ENCODE data around the gene SEMA3F. TPM values are rescaled to one million over a fixed set of nuclear protein-coding genes. Genes with fewer than 3 reads are reported as not detected.
"Not testable (repeated sequence)": the region's sequence is repeated elsewhere in the genome, so short reads cannot be mapped to it uniquely, and the experiment has no call there.

SEMA3F gene
- total and polyA plus RNA-seq, 3 experiments from 2014 or later = not detected

DNA sequence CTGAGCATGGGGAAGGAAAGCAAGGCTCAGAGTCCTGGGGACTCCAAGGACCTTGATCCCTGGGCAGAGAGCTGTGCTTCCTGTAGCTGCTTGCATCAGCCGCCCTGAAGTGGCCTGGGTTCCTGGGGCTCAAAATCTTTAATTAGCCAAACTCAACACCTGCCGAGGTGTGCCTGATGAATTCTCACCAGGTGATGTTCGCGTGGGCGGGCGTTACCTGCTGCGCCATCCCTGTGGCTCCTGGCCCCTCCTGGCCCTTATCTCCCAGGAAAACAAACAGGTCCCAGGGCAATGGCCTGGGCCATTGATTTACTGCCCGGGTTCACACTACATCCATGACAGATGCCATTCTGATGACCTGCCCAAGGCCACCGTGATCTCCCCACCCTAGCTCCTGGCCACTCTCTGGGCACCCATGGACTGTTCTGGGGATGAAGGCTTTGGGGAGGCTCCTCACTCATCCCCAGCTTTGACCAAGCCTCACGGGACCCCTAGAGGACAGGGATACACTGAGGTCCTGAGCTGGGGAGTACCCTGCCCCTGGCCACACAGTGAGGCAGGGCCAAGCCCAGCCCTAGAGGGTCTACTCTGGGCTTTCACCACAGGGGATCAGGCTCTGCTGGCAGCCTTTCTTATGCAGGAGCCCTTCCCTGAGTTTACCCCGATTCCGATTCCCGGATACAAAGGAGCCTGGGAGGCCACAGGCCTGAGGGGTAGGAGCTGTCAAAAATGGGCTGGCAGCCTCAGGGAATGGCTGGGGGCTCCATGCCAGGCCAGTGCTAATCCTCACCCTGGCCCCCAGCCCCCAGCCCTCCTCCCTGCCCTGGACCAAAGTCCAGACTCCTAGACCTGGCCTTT is 55.6 kb downstream of the SEMA3F start:
- ChIA-PET POLR2A (no interaction called here), CTCF (interaction anchor here (1.1 to 2.9 kb wide), 4 partner anchors 9 to 17 kb away, joined by 3 to 16 read pairs (median 8); no protein-coding TSS in a partner anchor)
- H3K9me3 ChIP-seq (ENCODE audit: low read length) = no peaks in the 10 kb centered on the region
- Mint-ChIP-seq H3K27ac (peak overlapping the region in 1 of 8 donors; percentile 29), H3K36me3 (no peaks in the 10 kb centered on the region), H3K9me3 (no peaks in the 10 kb centered on the region), H3K4me1 (peaks cover 0 to 1% (median 0%) of the 10 kb centered on the region in 3 donors), H3K4me3 (no peak overlapping the region), H3K27me3 (peaks cover 5 to 8% of the 10 kb centered on the region in 2 donors)
- H3K36me3 ChIP-seq (ENCODE audit: insufficient read depth, low read length) = no peaks in the 10 kb centered on the region
- H3K4me1 ChIP-seq (ENCODE audit: insufficient read depth, low read length) = no peaks in the 10 kb centered on the region
- peaks cover 2% of the 10 kb centered on the region for H3K27me3 ChIP-seq (ENCODE audit: insufficient read depth, low read length, poor library complexity, severe bottlenecking)
- H3K27ac ChIP-seq (ENCODE audit: low read depth, low read length) = no peak overlapping the region
- no peak for DNase-seq
- H3K4me3 ChIP-seq (ENCODE audit: low read length) = no peak overlapping the region

DNA sequence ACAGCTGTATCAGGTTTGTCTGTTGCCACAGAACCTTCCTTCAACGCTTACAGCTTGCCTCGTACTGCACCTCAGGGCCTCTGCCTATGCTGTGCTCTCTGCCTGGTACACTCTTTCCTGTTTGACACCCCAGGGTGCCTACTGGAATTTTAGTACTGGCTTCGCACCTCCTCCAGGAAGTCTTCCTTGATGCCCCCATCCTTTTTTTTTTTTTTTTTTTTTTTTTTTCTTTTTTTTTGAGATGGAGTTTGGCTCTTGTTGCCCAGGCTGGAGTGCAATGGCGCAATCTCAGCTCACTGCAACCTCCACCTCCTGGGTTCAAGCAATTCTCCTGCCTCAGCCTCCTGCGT is 56.2 kb downstream of the SEMA3F start:
- H3K4me1 ChIP-seq (ENCODE audit: insufficient read depth, low read length); H3K27ac ChIP-seq (ENCODE audit: low read depth, low read length); POLR2A ChIA-PET; DNase-seq; H3K4me3 ChIP-seq (ENCODE audit: low read length); H3K27ac Mint-ChIP-seq; H3K36me3 ChIP-seq (ENCODE audit: insufficient read depth, low read length); H3K4me1 Mint-ChIP-seq; H3K9me3 Mint-ChIP-seq; H3K9me3 ChIP-seq (ENCODE audit: low read length); H3K27me3 Mint-ChIP-seq; H3K27me3 ChIP-seq (ENCODE audit: insufficient read depth, low read length, poor library complexity, severe bottlenecking); H3K36me3 Mint-ChIP-seq; H3K4me3 Mint-ChIP-seq: not testable (repeated sequence)
- CTCF ChIA-PET = interaction anchor here (0.9 to 6.8 kb wide), 5 partner anchors 12 to 49 kb away, joined by 3 to 37 read pairs (median 12); no protein-coding TSS in a partner anchor

DNA sequence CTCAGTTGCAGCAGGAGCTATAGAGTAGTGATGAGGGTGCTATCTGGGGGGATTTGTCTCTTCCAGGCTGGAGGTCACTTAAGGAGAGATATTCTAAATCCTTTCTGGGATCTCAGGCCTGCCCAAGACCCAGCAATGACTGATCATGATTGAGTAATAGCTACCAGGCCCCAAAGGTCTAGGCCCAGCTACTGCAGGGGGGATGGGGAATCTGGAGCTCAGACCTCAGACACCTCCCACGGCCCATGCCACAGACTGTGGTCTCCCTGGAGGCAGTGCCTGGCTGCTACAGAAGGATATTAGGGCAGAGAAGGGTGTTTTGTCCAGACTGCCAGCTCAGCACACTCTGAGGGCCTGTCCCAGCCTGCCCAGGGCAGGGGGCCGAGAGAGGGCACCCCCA is 56.8 kb downstream of the SEMA3F start:
- ChIA-PET CTCF (interaction anchor here (0.7 to 6.8 kb wide), 4 partner anchors 14 to 48 kb away, joined by 3 to 37 read pairs (median 8); no protein-coding TSS in a partner anchor), POLR2A (interaction anchor here (0.5 kb wide), 1 partner anchor 361 kb away, joined by 4 read pairs; no protein-coding TSS in a partner anchor)
- Mint-ChIP-seq H3K9me3 (no peaks in the 10 kb centered on the region), H3K27me3 (peaks cover under 1 to 5% of the 10 kb centered on the region in 2 donors), H3K36me3 (no peaks in the 10 kb centered on the region), H3K27ac (no peak overlapping the region), H3K4me1 (no peaks in the 10 kb centered on the region), H3K4me3 (no peak overlapping the region)
- H3K27me3 ChIP-seq (ENCODE audit: insufficient read depth, low read length, poor library complexity, severe bottlenecking) = no peaks in the 10 kb centered on the region
- no peak overlapping the region for H3K4me3 ChIP-seq (ENCODE audit: low read length)
- DNase-seq = no peak
- H3K36me3 ChIP-seq (ENCODE audit: insufficient read depth, low read length) = no peaks in the 10 kb centered on the region
- no peak overlapping the region for H3K27ac ChIP-seq (ENCODE audit: low read depth, low read length)
- H3K4me1 ChIP-seq (ENCODE audit: insufficient read depth, low read length) = no peaks in the 10 kb centered on the region
- no peaks in the 10 kb centered on the region for H3K9me3 ChIP-seq (ENCODE audit: low read length)

DNA sequence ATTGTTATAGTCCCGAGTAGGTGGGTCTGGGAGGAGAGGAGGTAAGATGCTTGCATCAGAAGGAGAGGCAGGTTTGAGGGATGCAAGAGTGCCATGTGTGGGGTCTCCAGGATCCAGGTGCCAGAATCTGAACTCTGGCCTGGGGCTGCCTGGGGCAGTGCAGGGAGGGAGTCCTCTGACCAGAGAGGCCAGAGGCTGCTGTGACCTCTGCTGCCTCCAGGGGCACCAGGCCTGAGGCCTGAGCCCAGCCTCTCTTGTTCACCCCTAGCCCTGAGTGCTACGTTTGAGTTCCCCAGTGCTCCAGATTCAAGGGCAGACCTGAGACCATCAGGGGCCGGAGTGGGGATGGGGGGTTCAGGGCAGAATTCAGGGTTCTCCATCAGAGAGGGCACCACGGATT is 57.4 kb downstream of the SEMA3F start:
- Mint-ChIP-seq H3K4me3 (no peak overlapping the region), H3K27me3 (peaks cover 0 to 5% of the 10 kb centered on the region in 2 donors), H3K27ac (no peak overlapping the region), H3K9me3 (no peaks in the 10 kb centered on the region), H3K4me1 (no peaks in the 10 kb centered on the region), H3K36me3 (no peaks in the 10 kb centered on the region)
- CTCF ChIA-PET = interaction anchor here (0.9 to 6.8 kb wide), 2 partner anchors 18 to 48 kb away, joined by 3 to 37 read pairs; no protein-coding TSS in a partner anchor
- Histone ChIP-seq H3K27me3 (ENCODE audit: insufficient read depth, low read length, poor library complexity, severe bottlenecking) (no peaks in the 10 kb centered on the region), H3K9me3 (ENCODE audit: low read length) (no peaks in the 10 kb centered on the region), H3K4me3 (ENCODE audit: low read length) (no peak overlapping the region), H3K36me3 (ENCODE audit: insufficient read depth, low read length) (no peaks in the 10 kb centered on the region), H3K4me1 (ENCODE audit: insufficient read depth, low read length) (no peaks in the 10 kb centered on the region), H3K27ac (ENCODE audit: low read depth, low read length) (no peak overlapping the region)
- DNase-seq = no peak
- POLR2A ChIA-PET = no interaction called here

DNA sequence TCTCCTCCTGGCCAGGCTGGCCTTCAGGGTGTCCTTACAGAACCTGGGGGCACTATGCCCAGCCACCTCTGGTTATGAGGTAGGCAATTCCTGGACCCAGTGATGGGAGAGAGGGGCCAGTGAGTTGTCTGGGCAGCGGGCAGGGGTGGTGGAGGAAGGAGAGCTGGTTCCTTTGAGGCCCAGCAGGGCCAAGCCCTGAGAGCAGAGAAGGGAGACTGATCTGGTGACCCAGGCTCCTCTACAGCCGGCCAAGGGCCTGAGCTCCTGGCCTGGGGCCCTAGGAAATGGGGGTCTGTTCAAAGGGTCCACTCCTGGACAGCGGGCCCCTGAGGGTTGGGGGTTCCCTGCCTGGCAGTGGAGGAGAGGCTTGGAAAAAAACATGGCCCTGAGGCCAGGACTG is 57.8 kb downstream of the SEMA3F start:
- Mint-ChIP-seq H3K27ac (no peak overlapping the region), H3K4me1 (no peaks in the 10 kb centered on the region), H3K4me3 (no peak overlapping the region), H3K36me3 (no peaks in the 10 kb centered on the region), H3K27me3 (peaks cover 0 to 4% of the 10 kb centered on the region in 2 donors), H3K9me3 (no peaks in the 10 kb centered on the region)
- Histone ChIP-seq H3K4me1 (ENCODE audit: insufficient read depth, low read length) (no peaks in the 10 kb centered on the region), H3K27ac (ENCODE audit: low read depth, low read length) (no peak overlapping the region), H3K27me3 (ENCODE audit: insufficient read depth, low read length, poor library complexity, severe bottlenecking) (no peaks in the 10 kb centered on the region), H3K4me3 (ENCODE audit: low read length) (no peak overlapping the region), H3K9me3 (ENCODE audit: low read length) (no peaks in the 10 kb centered on the region), H3K36me3 (ENCODE audit: insufficient read depth, low read length) (no peaks in the 10 kb centered on the region)
- ChIA-PET POLR2A (no interaction called here), CTCF (interaction anchor here (1.4 to 6.8 kb wide), 2 partner anchors 13 to 18 kb away, joined by 3 to 37 read pairs; no protein-coding TSS in a partner anchor)
- DNase-seq = no peak

DNA sequence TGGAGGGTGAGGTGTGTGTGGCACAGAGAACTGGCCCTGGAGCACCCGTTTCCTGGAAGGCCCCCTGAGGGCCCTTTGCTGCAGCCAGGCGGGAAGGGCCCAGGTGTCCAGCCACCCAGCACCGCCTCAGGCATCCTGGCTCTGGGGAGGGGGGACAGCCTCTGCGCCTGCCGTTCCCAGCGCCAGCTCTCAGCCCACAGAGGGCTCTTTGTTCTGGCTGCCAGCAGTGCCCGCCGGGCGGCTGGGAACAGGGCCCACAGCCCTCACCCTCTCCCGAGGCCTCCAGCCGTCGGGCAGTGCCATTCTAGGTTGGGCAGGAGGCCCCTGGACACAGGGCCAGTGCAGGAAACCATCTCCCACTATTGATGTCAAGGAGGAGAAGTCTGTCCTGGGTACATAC is 58.2 kb downstream of the SEMA3F start:
- H3K9me3 Mint-ChIP-seq = no peaks in the 10 kb centered on the region
- H3K4me3 Mint-ChIP-seq = no peak overlapping the region
- Histone ChIP-seq H3K4me1 (ENCODE audit: insufficient read depth, low read length) (no peaks in the 10 kb centered on the region), H3K4me3 (ENCODE audit: low read length) (no peak overlapping the region), H3K27ac (ENCODE audit: low read depth, low read length) (no peak overlapping the region), H3K36me3 (ENCODE audit: insufficient read depth, low read length) (no peaks in the 10 kb centered on the region), H3K9me3 (ENCODE audit: low read length) (no peaks in the 10 kb centered on the region), H3K27me3 (ENCODE audit: insufficient read depth, low read length, poor library complexity, severe bottlenecking) (no peaks in the 10 kb centered on the region)
- ChIA-PET POLR2A (no interaction called here), CTCF (interaction anchor here (1.4 to 6.8 kb wide), 2 partner anchors 12 to 19 kb away, joined by 3 to 37 read pairs; no protein-coding TSS in a partner anchor)
- H3K36me3 Mint-ChIP-seq = no peaks in the 10 kb centered on the region
- no peaks in the 10 kb centered on the region for H3K4me1 Mint-ChIP-seq
- DNase-seq = no peak
- peaks cover 0 to 4% of the 10 kb centered on the region in 2 donors for H3K27me3 Mint-ChIP-seq
- H3K27ac Mint-ChIP-seq = no peak overlapping the region

DNA sequence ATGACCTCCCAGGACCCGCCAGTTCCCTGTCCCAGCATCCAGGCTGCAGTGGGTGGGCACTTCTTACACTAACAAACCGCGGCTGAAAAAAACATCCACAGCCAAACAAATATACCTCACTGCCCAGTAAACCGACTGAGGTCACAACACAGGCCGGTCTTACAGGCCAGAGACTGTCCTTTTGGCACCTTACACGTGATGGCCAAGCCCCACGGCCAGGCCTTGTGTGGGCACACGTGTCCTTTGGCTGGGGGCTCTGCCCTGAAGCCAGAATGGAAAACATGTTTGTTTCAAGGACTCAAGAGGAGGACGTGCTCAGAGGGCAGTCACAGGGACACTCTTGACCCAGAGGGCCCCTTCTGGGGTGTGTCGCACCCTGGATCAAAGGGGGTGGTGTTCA is 59.7 kb downstream of the SEMA3F start:
- Histone ChIP-seq H3K27me3 (ENCODE audit: insufficient read depth, low read length, poor library complexity, severe bottlenecking) (no peaks in the 10 kb centered on the region), H3K36me3 (ENCODE audit: insufficient read depth, low read length) (no peaks in the 10 kb centered on the region), H3K9me3 (ENCODE audit: low read length) (no peaks in the 10 kb centered on the region), H3K4me1 (ENCODE audit: insufficient read depth, low read length) (no peaks in the 10 kb centered on the region), H3K4me3 (ENCODE audit: low read length) (no peak overlapping the region), H3K27ac (ENCODE audit: low read depth, low read length) (no peak overlapping the region)
- Mint-ChIP-seq H3K36me3 (no peaks in the 10 kb centered on the region), H3K4me3 (no peak overlapping the region), H3K4me1 (no peaks in the 10 kb centered on the region), H3K27ac (no peak overlapping the region), H3K27me3 (peaks cover 0 to 2% of the 10 kb centered on the region in 2 donors), H3K9me3 (no peaks in the 10 kb centered on the region)
- DNase-seq = no peak
- ChIA-PET POLR2A (no interaction called here), CTCF (interaction anchor here (6.8 kb wide), 1 partner anchor 20 kb away, joined by 37 read pairs; no protein-coding TSS in a partner anchor)

DNA sequence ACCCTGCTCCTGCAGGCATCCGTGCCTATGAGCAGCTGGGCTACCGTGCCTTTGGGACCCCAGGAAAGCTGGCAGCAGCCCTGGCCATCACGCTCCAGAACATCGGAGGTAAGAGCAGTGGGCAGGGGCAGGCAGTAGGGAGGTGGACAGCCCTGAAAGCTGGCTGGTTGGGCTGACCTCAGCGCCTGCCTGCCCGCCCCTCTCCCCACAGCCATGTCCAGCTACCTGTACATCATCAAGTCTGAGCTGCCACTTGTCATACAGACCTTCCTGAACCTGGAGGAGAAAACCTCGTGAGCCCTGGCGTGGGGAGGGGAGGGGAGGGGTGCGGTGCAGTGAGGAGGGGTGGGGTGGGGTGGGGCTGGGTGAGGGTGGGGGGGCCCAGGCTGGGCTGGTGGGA is 60.4 kb downstream of the SEMA3F start:
- Mint-ChIP-seq H3K4me1 (no peaks in the 10 kb centered on the region), H3K27me3 (peaks cover 0 to 2% of the 10 kb centered on the region in 2 donors), H3K4me3 (peak overlapping the region in 1 of 7 donors; percentile 48), H3K9me3 (no peaks in the 10 kb centered on the region), H3K27ac (no peak overlapping the region), H3K36me3 (no peaks in the 10 kb centered on the region)
- Histone ChIP-seq H3K36me3 (ENCODE audit: insufficient read depth, low read length) (no peaks in the 10 kb centered on the region), H3K4me1 (ENCODE audit: insufficient read depth, low read length) (no peaks in the 10 kb centered on the region), H3K27me3 (ENCODE audit: insufficient read depth, low read length, poor library complexity, severe bottlenecking) (no peaks in the 10 kb centered on the region), H3K4me3 (ENCODE audit: low read length) (no peak overlapping the region), H3K27ac (ENCODE audit: low read depth, low read length) (no peak overlapping the region), H3K9me3 (ENCODE audit: low read length) (no peaks in the 10 kb centered on the region)
- ChIA-PET CTCF (interaction anchor here (6.8 kb wide), 1 partner anchor 21 kb away, joined by 37 read pairs; no protein-coding TSS in a partner anchor), POLR2A (no interaction called here)
- no peak for DNase-seq
